Nephron (organoid): ENCODE measurements around the gene DNAAF5.
A peak's percentile ranks its signal among the peaks of the same experiment; 100 is the strongest.

Source experiments
- H3K27ac Mint-ChIP-seq, 3 experiments: 2 replicates each; pipeline ENCODE4 v1.8.0; 2020; ENCODE audit warnings: mixed read lengths in 3 of 3, mild to moderate bottlenecking in 2 of 3, moderate library complexity in 1 of 3
- H3K27me3 Mint-ChIP-seq: 2 replicates; pipeline ENCODE4 v1.8.0; 2021; ENCODE audit warnings: low read depth, mild to moderate bottlenecking, moderate library complexity, mixed read lengths
- H3K36me3 Mint-ChIP-seq: 2 replicates; pipeline ENCODE4 v1.8.0; 2020; ENCODE audit warnings: low read depth, mixed read lengths
- H3K4me1 Mint-ChIP-seq: 2 replicates; pipeline ENCODE4 v1.8.0; 2020; ENCODE audit warnings: mixed read lengths
- H3K4me3 Mint-ChIP-seq, 3 experiments: 2 replicates each; pipeline ENCODE4 v1.8.0; 2020; ENCODE audit warnings: mild to moderate bottlenecking in 3 of 3, mixed read lengths in 3 of 3, moderate library complexity in 2 of 3
- H3K9me3 Mint-ChIP-seq: 2 replicates; pipeline ENCODE4 v1.8.0; 2020; ENCODE audit warnings: mixed read lengths
- TF ChIP-seq, protein P1 (sequence below), 3 experiments: fragments of 200-600 bp; sonication (generic); IDR thresholded peaks; one replicate each; pipeline ENCODE4 v1.5.0; 2021; ENCODE audit warnings: antibody characterized with exemption in 3 of 3; ENCODE audit not compliant: unreplicated experiment in 3 of 3

DNAAF5 gene

DNA sequence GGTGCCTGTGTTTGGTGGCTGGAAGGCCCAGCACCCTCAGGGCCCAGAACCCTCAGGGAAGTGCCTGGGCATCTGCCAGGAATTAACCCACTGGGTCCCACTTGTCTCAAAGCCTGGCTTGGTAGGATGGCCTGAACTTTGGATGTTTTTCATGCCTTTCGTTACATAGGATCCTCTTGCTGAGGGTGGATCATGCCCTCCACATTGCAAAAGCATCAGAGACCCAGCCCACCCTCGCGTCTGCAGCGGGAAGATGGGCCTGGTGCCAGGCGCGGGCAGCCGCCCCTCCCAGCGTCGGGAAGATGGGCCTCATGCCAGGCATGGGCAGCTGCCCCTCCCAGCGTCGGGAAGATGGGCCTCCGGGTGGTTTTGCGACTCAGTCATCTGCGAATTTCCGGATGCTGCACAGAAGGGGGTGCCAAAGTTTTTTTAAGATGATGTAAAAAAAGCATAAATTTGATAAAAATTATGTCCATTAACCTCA lies 52.5 kb downstream of the DNAAF5 start:
- H3K9me3 Mint-ChIP-seq: no peaks in the 10 kb centered on the region
- TF ChIP-seq, protein P1, sequence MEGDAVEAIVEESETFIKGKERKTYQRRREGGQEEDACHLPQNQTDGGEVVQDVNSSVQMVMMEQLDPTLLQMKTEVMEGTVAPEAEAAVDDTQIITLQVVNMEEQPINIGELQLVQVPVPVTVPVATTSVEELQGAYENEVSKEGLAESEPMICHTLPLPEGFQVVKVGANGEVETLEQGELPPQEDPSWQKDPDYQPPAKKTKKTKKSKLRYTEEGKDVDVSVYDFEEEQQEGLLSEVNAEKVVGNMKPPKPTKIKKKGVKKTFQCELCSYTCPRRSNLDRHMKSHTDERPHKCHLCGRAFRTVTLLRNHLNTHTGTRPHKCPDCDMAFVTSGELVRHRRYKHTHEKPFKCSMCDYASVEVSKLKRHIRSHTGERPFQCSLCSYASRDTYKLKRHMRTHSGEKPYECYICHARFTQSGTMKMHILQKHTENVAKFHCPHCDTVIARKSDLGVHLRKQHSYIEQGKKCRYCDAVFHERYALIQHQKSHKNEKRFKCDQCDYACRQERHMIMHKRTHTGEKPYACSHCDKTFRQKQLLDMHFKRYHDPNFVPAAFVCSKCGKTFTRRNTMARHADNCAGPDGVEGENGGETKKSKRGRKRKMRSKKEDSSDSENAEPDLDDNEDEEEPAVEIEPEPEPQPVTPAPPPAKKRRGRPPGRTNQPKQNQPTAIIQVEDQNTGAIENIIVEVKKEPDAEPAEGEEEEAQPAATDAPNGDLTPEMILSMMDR (IDR thresholded peaks at IDR 0.05; ENCODE audit: unreplicated experiment in 3 of 3): no peak
- H3K36me3 Mint-ChIP-seq: peaks cover 63% of the 10 kb centered on the region
- no peaks in the 10 kb centered on the region for H3K27me3 Mint-ChIP-seq
- H3K4me3 Mint-ChIP-seq: no peak overlapping the region
- H3K4me1 Mint-ChIP-seq: peaks cover 17% of the 10 kb centered on the region
- no peak overlapping the region for H3K27ac Mint-ChIP-seq

DNA sequence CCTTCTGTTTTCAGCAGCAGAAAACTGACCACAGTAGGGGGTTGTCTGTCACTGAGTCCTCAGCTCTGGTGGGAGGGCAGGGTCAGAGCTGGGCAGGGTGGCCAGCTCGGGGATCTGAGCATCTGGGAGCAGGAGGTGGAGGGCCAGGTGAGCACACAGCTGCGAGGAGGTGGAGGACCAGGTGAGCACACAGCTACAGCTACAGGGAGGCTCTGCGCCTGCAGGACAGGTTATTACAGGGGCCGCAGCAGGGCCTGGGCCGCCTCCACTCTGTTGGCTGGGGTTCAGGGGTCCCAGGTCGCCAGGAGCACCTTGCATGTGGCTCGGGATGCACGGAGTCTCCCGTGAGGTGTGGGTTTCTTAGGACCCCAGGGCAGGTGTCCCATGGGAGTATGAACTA lies 53.0 kb downstream of the DNAAF5 start:
- TF ChIP-seq, protein P1 (IDR thresholded peaks at IDR 0.05; ENCODE audit: unreplicated experiment in 3 of 3): no peak
- Mint-ChIP-seq H3K36me3 (peaks cover 67% of the 10 kb centered on the region), H3K4me1 (peaks cover 17% of the 10 kb centered on the region), H3K9me3 (no peaks in the 10 kb centered on the region), H3K27me3 (no peaks in the 10 kb centered on the region), H3K4me3 (no peak overlapping the region), H3K27ac (no peak overlapping the region)

DNA sequence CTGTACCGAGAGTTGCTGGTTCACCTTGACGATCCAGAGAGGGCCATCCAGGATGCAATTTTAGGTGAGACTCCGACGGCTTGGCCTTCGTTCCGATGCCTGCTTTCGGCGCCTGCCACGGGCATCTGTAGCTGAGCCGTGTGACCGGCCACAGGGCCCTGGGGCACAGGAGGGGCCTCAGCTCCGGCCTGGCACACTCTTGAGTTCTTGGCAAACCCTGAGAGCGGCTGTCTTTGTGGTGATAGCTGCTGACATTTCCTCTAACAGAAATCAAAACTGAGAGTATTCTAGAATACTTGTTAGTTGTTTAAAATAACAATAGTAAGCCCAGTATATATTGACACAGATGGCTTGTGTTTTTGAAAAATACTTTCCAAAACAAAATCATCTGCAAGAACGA lies 53.6 kb downstream of the DNAAF5 start:
- Mint-ChIP-seq H3K27me3 (no peaks in the 10 kb centered on the region), H3K27ac (no peak overlapping the region), H3K36me3 (peaks cover 68% of the 10 kb centered on the region), H3K4me3 (no peak overlapping the region), H3K4me1 (peaks cover 17% of the 10 kb centered on the region), H3K9me3 (no peaks in the 10 kb centered on the region)
- TF ChIP-seq, protein P1 (IDR thresholded peaks at IDR 0.05; ENCODE audit: unreplicated experiment in 3 of 3): no peak

DNA sequence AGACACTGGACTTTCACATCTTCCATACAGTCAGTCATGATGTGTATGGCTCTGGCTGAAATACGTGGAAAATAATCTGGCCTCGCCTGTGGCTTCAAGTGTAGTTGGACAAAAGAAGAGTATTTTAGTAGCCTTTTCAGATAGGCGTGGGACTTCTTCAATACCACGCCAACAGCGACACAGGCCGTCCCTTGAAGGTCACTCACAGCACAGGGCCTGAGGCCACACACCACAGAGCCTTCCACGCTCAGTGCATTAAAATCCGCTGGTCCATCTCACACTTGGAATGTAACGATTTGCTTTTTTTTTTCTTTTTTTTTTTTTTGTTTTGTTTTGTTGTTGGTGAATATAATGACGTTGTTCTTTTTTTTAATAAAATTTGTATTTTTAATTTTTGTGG lies 54.0 kb downstream of the DNAAF5 start:
- Mint-ChIP-seq H3K27me3 (no peaks in the 10 kb centered on the region), H3K27ac (no peak overlapping the region), H3K4me3 (no peak overlapping the region), H3K36me3 (peaks cover 67% of the 10 kb centered on the region), H3K4me1 (peaks cover 17% of the 10 kb centered on the region), H3K9me3 (no peaks in the 10 kb centered on the region)
- TF ChIP-seq, protein P1 (IDR thresholded peaks at IDR 0.05; ENCODE audit: unreplicated experiment in 3 of 3): no peak

DNA sequence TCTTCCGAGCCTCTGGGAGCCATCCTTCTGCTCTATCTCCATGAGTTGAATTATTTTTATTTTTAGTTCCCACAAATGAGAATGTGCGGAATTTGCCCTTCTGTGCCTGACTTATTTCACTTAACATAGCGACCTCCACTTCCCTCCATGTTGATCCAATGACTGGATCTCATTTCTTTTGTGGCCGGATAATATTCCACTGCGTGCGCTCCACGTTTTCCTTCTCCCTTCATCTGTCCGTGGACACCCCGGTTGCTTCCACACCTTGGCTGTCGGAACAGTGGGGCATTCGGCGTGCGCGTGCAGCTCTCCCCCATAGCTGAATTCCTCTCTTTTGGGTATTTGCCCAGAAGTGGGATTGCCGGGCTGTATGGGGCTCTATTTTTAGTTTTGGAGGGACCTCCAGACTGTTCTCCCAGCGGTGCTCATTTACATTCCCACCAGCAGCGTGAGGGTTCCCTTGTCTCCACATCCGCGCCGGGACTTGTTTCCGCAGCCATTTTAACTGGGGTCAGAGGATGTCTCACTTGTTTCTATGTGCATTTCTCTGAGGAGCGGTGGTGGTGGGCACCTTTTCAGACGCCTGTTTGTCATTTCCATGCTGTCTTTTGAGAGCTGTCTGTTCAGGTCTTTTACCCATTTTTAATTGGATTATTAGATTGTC lies 54.8 kb downstream of the DNAAF5 start:
- Mint-ChIP-seq H3K4me1 (peaks cover 17% of the 10 kb centered on the region), H3K9me3 (no peaks in the 10 kb centered on the region), H3K27me3 (no peaks in the 10 kb centered on the region), H3K36me3 (peaks cover 71% of the 10 kb centered on the region), H3K27ac (peak overlapping the region; percentile 3 to 54 (median 4)), H3K4me3 (no peak overlapping the region)
- TF ChIP-seq, protein P1 (IDR thresholded peaks at IDR 0.05; ENCODE audit: unreplicated experiment in 3 of 3): no peak

DNA sequence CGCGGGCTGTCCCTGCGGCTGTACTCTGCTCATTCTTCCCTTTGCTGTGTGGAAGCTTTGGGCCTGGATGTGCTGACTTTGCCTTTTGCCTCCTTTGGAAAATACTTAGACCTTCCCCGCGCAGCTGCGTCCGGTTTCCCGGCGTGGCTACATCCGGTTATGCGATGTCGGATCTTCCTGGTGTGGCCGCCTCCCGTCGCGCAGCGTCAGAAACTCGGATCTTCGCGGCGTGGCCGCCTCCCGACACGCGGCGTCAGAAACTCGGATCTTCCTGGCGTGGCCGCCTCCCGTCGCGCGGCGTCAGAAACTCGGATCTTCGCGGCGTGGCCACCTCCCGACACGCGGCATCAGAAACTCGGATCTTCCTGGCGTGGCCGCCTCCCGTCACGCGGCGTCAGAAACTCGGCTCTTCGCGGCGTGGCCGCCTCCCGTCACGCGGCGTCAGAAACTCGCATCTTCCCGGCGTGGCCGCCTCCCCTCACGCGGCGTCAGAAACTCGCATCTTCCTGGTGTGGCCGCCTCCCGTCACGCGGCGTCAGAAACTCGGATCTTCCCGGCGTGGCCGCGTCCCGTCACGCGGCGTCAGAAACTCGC lies 55.5 kb downstream of the DNAAF5 start:
- Mint-ChIP-seq H3K36me3 (peaks cover 67% of the 10 kb centered on the region), H3K4me3 (no peak overlapping the region), H3K27ac (no peak overlapping the region), H3K9me3 (no peaks in the 10 kb centered on the region), H3K4me1 (peaks cover 14% of the 10 kb centered on the region), H3K27me3 (no peaks in the 10 kb centered on the region)
- TF ChIP-seq, protein P1 (IDR thresholded peaks at IDR 0.05; ENCODE audit: unreplicated experiment in 3 of 3): no peak
